A172 (cell line): ENCODE data around the gene DCLK1. TPM values are rescaled to one million over a fixed set of nuclear protein-coding genes. Genes with fewer than 3 reads are reported as not detected.

Experiments used
- total RNA-seq: library from RNA; depleted of rRNA; stranded (reverse); fragments of >200 nt; shearing (Covaris generic); gene quantifications from 2 replicates; pipeline ENCODE4 v1.2.3, GENCODE V29; 2014; rRNA removed

The DCLK1 gene
- total RNA-seq, 1 experiment from 2014 or later, result 12.6 TPM

Other genes with a start within 250 kb of the DCLK1 start
- 1.1 and 3.4 TPM in 2 replicates for gene SOHLH2, start 83.2 kb upstream of the DCLK1 start, total RNA-seq
- 7.0 and 9.2 TPM in 2 replicates for gene CCDC169, start 166.4 kb upstream of the DCLK1 start, total RNA-seq
- gene SPART, start 215.0 kb upstream of the DCLK1 start, total RNA-seq, result 73.5 and 91.3 TPM in 2 replicates